Esophagus squamous epithelium (tissue), 4 donors: ENCODE results near the gene SV2C.

Experiments used
- CTCF ChIP-seq, 6 experiments: fragments of 450-650 bp in 4 of 6; fragments of 200-600 bp in 2 of 6; sonication (generic) in 2 of 6; IDR thresholded peaks; one replicate each; pipeline ENCODE4 v1.5.1; 2016 to 2019; ENCODE audit warnings: antibody characterized with exemption in 6 of 6, mild to moderate bottlenecking in 4 of 6, moderate library complexity in 4 of 6
- POLR2A ChIP-seq, 4 donors: fragments of 450-650 bp; IDR thresholded peaks; one replicate each; pipeline ENCODE4 v1.6.1; 2017; ENCODE audit warnings: antibody characterized with exemption in 4 of 4, mild to moderate bottlenecking in 4 of 4, moderate library complexity in 3 of 4

DNA sequence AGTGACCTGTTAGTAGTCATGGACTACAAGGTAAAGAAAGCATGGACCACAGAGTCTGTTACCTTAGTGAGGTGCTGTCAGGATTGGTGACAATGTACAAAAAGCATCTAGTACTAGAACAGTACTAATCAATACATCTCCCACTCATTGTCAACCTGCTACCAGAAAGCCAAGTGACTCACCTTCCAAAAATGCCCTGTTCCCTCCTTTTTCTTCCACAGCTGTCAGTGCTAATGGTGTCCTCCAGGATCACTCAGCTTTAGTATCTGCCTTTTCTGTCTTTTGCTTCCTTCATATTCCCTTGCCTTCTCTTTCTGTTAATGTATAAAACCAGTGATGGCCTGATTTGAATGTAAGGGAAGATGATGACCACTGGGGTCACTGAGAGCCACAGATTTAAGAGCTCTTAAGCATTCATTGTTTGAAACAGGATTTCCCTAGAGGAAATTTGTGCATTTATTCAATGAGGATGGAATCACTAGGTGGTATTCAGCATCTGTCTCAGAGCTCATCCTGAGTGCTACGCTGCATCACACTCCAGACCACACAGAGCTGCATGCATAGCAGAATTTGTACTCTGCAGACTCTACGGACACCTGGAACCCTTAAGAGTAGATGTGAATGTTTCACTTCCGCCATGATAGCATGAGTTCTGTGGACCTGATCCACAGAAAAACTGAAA lies 71.0 kb downstream of the SV2C start:
- TF ChIP-seq CTCF (IDR thresholded peaks at IDR 0.05) (no peak), POLR2A (IDR thresholded peaks at IDR 0.05) (no peak)
